Measurements from ENCODE around the gene DNM2. TPM values are rescaled to one million over a fixed set of nuclear protein-coding genes. Genes with fewer than 3 reads are reported as not detected.

Gene DNM2
- total RNA-seq, 1 experiment from 2014 or later, result 59.5 TPM

Other genes with a start within 250 kb of the DNM2 start
- gene KEAP1, start 214.7 kb upstream of the DNM2 start, total RNA-seq (2014; rRNA removed; shearing (Covaris generic)), result 45.3 and 50.5 TPM in 2 replicates
- gene S1PR5, start 200.6 kb upstream of the DNM2 start, total RNA-seq (2014; rRNA removed; shearing (Covaris generic)), result 2.4 and 2.6 TPM in 2 replicates
- gene ATG4D, start 174.2 kb upstream of the DNM2 start, total RNA-seq (2014; rRNA removed; shearing (Covaris generic)), result 25.5 and 26.4 TPM in 2 replicates
- gene KRI1, start 152.1 kb upstream of the DNM2 start, total RNA-seq (2014; rRNA removed; shearing (Covaris generic)), result 20.0 and 25.5 TPM in 2 replicates
- 7.5 and 7.9 TPM in 2 replicates for gene CDKN2D, start 149.1 kb upstream of the DNM2 start, total RNA-seq (2014; rRNA removed; shearing (Covaris generic))
- 0.35 and 0.40 TPM in 2 replicates for gene AP1M2, start 130.8 kb upstream of the DNM2 start, total RNA-seq (2014; rRNA removed; shearing (Covaris generic))
- gene SLC44A2, start 92.5 kb upstream of the DNM2 start, total RNA-seq (2014; rRNA removed; shearing (Covaris generic)), result 70.3 and 73.5 TPM in 2 replicates
- gene ILF3, start 63.7 kb upstream of the DNM2 start, total RNA-seq (2014; rRNA removed; shearing (Covaris generic)), result 277 and 302 TPM in 2 replicates
- gene QTRT1, start 16.6 kb upstream of the DNM2 start, total RNA-seq (2014; rRNA removed; shearing (Covaris generic)), result 13.2 and 14.6 TPM in 2 replicates
- 25.2 and 26.0 TPM in 2 replicates for gene TMED1, start 118.1 kb downstream of the DNM2 start, total RNA-seq (2014; rRNA removed; shearing (Covaris generic))
- not detected in 2 replicates for gene C19orf38, start 130.3 kb downstream of the DNM2 start, total RNA-seq (2014; rRNA removed; shearing (Covaris generic))
- gene CARM1, start 153.5 kb downstream of the DNM2 start, total RNA-seq (2014; rRNA removed; shearing (Covaris generic)), result 35.7 and 36.2 TPM in 2 replicates
- gene YIPF2, start 210.6 kb downstream of the DNM2 start, total RNA-seq (2014; rRNA removed; shearing (Covaris generic)), result 22.1 and 25.2 TPM in 2 replicates
- 22.5 and 23.4 TPM in 2 replicates for gene TIMM29, start 210.7 kb downstream of the DNM2 start, total RNA-seq (2014; rRNA removed; shearing (Covaris generic))
- 120 and 121 TPM in 2 replicates for gene SMARCA4, start 243.0 kb downstream of the DNM2 start, total RNA-seq (2014; rRNA removed; shearing (Covaris generic))

All from SJCRH30 (cell line).